ENCODE measurements around the gene PSD2. TPM values are rescaled to one million over a fixed set of nuclear protein-coding genes. Genes with fewer than 3 reads are reported as not detected.

PSD2 gene
- total RNA-seq, 2 experiments from 2014 or later, result 0.08 TPM; not detected in 1

- ATAC-seq (ENCODE audit: poor library complexity), result peak; percentile 88
- Mint-ChIP-seq H3K4me1 (ENCODE audit: low read depth) (peaks cover 23% of the 10 kb centered on the region), H3K36me3 (ENCODE audit: low read depth) (no peaks in the 10 kb centered on the region), H3K27ac (no peak overlapping the region), H3K27me3 (peaks cover 26% of the 10 kb centered on the region), H3K4me3 (no peak overlapping the region), H3K9me3 (no peaks in the 10 kb centered on the region)
- no peak overlapping the region for H3K27ac ChIP-seq (ENCODE audit: low read depth in 1 of 2, low read length in 2 of 2)
- POLR2A ChIA-PET, result interaction anchor here (0.5 to 1.2 kb wide), 5 partner anchors 59 to 259 kb away, joined by 3 to 4 read pairs (median 3); no protein-coding TSS in a partner anchor
- TF ChIP-seq CTCF (IDR thresholded peaks at IDR 0.05), result no peak
- intact Hi-C loops (cut with DNase I, micrococcal nuclease), result loop anchor here (5.0 to 10.0 kb wide), 4 partner anchors 213 to 553 kb away; partner anchors contain the start of genes CYSTM1 (in 1 of the 2) and MATR3 (in 1 of the 2)
- no peaks in the 10 kb centered on the region for H3K9me3 ChIP-seq (ENCODE audit: control insufficient read depth in 1 of 2, insufficient read depth in 1 of 2, low read length in 2 of 2)
- peak overlapping the region; percentile 49 for H3K4me3 ChIP-seq (ENCODE audit: low read length)
- no peaks in the 10 kb centered on the region for H3K36me3 ChIP-seq (ENCODE audit: insufficient read depth, low read length)
- peak; percentile 62 to 91 (median 77) for DNase-seq
- CTCF ChIA-PET, result interaction anchor here (0.6 to 1.3 kb wide), 3 partner anchors 61 to 390 kb away, joined by 3 to 5 read pairs (median 3); no protein-coding TSS in a partner anchor
- H3K27me3 ChIP-seq (ENCODE audit: control insufficient read depth in 1 of 2, insufficient read depth in 2 of 2, low read length in 2 of 2), result peaks cover 12 to 21% of the 10 kb centered on the region in 2 experiments
- H3K4me1 ChIP-seq (ENCODE audit: insufficient read depth, low read length), result peaks cover 15% of the 10 kb centered on the region
Observed at GRCh38 chr5:139847790-139848507, 52.3 kb downstream of the PSD2 start.

GRCh38 chr5:139848508-139849100, 53.0 kb downstream of the PSD2 start:
- H3K27ac Mint-ChIP-seq, result peak overlapping the region; percentile 61
- CTCF ChIA-PET, result interaction anchor here (0.6 kb wide), 1 partner anchor 391 kb away, joined by 3 read pairs; no protein-coding TSS in a partner anchor

More at GRCh38 chr5:139848508-139849100, 53.0 kb downstream of the PSD2 start:
- Mint-ChIP-seq H3K36me3 (ENCODE audit: low read depth) (no peaks in the 10 kb centered on the region), H3K9me3 (no peaks in the 10 kb centered on the region), H3K4me3 (peak overlapping the region; percentile 81), H3K27me3 (peaks cover 25% of the 10 kb centered on the region), H3K4me1 (ENCODE audit: low read depth) (peaks cover 23% of the 10 kb centered on the region)
- H3K27me3 ChIP-seq (ENCODE audit: control insufficient read depth in 1 of 2, insufficient read depth in 2 of 2, low read length in 2 of 2), result peaks cover 12 to 21% of the 10 kb centered on the region in 2 experiments
- POLR2A ChIA-PET, result interaction anchor here (0.5 to 1.0 kb wide), 4 partner anchors 61 to 259 kb away, joined by 3 read pairs; no protein-coding TSS in a partner anchor
- no peak for TF ChIP-seq CTCF (IDR thresholded peaks at IDR 0.05)
- intact Hi-C loops (cut with DNase I, micrococcal nuclease), result loop anchor here (5.0 to 10.0 kb wide), 4 partner anchors 214 to 554 kb away; partner anchors contain the start of genes CYSTM1 (in 1 of the 2) and MATR3 (in 1 of the 2)
- ATAC-seq (ENCODE audit: poor library complexity) (peak; percentile 19), DNase-seq (peak in 11 of 14 experiments; percentile 16 to 65 (median 28))
- H3K27ac ChIP-seq (ENCODE audit: low read depth in 1 of 2, low read length in 2 of 2), result no peak overlapping the region
- H3K36me3 ChIP-seq (ENCODE audit: insufficient read depth, low read length), result no peaks in the 10 kb centered on the region
- H3K9me3 ChIP-seq (ENCODE audit: control insufficient read depth in 1 of 2, insufficient read depth in 1 of 2, low read length in 2 of 2), result no peaks in the 10 kb centered on the region
- peaks cover 15% of the 10 kb centered on the region for H3K4me1 ChIP-seq (ENCODE audit: insufficient read depth, low read length)
- H3K4me3 ChIP-seq (ENCODE audit: low read length), result peak overlapping the region; percentile 49
